ENCODE results near the gene IL23R. TPM values are rescaled to one million over a fixed set of nuclear protein-coding genes. Genes with fewer than 3 reads are reported as not detected.

The IL23R gene
- total and polyA plus RNA-seq, 2 donors (not counting 3 experiments of a cell fraction or from before 2014, with no cell fraction given), result not detected

DNA sequence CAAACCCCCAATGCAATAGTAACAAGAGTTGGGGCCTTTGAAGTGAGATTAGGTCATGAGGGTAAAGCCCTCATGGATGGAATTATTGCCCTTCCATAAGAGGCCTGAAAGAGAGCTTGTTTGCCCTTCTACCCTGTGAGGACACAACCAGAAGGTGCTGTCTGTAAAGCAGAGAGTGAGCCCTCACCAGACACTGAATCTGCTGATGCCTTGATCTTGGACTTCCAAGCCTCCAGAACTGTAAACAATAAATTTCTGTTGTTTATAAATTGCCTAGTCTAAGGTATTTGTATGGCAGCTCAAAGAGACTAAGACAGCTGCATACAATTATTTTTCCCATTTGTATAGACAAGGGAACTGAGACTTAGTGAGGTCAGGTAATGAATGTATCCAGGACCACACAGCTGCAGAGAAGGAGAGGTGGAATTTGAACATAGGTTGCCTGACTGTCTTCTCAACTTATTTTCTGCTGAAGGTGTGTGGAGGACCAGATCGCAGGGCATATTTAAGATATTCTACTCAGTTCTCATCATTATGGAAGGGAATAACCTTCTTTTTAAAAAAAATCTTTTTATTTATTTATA lies 18.7 kb downstream of the IL23R start:
- ChIA-PET POLR2A (no interaction called here), CTCF (interaction anchor here (1.0 kb wide), 1 partner anchor 29 kb away, joined by 3 read pairs; no protein-coding TSS in a partner anchor)
- Histone ChIP-seq H3K4me2 (ENCODE audit: insufficient read depth, low read length) (no peak overlapping the region), H3K9me3 (replicated peaks; ENCODE audit: control insufficient read depth, insufficient read depth, low read length) (no peaks in the 10 kb centered on the region), H2AFZ (ENCODE audit: low read depth, low read length) (no peak overlapping the region), H3K27me3 (ENCODE audit: control insufficient read depth in 2 of 2, insufficient read depth in 2 of 2, low read length in 2 of 2) (no peaks in the 10 kb centered on the region), H3K9ac (replicated peaks; ENCODE audit: extremely low read depth, insufficient read depth, low read length) (no peak overlapping the region), H3K4me1 (ENCODE audit: control insufficient read depth, extremely low read depth, insufficient read depth, low read length) (no peaks in the 10 kb centered on the region), H3K9me1 (replicated peaks; ENCODE audit: control insufficient read depth, extremely low read depth, insufficient read depth, low read length) (no peaks in the 10 kb centered on the region), H3K27ac (ENCODE audit: insufficient read depth, low read depth, low read length) (no peak overlapping the region), H3K4me3 (replicated peaks in 1 of 3; ENCODE audit: insufficient read depth in 1 of 3, low read depth in 1 of 3, low read length in 3 of 3) (no peak overlapping the region), H3K36me3 (ENCODE audit: control insufficient read depth in 2 of 2, extremely low read depth in 1 of 2, insufficient read depth in 2 of 2, low read length in 2 of 2) (no peaks in the 10 kb centered on the region), H3K79me2 (ENCODE audit: control insufficient read depth, insufficient read depth, low read length) (no peaks in the 10 kb centered on the region), H4K20me1 (replicated peaks; ENCODE audit: control insufficient read depth, extremely low read depth, insufficient read depth, low read length) (no peaks in the 10 kb centered on the region)
- no TSS peak for BruUV-seq (replicated peaks)
- DNase-seq (ENCODE audit: low read depth, low spot score), result no peak
- dilution Hi-C loops (cut with MboI; ENCODE audit: extremely low pct_ligation_motif_present, low sequenced_read_pairs), result no loop called here
- intact Hi-C loops (cut with micrococcal nuclease), result no loop called here
- TF ChIP-seq GATA2 (IDR thresholded peaks at IDR 0.05; ENCODE audit: insufficient read depth, insufficient read length, low read depth, low read length), result no peak
- TF ChIP-seq, protein P1, sequence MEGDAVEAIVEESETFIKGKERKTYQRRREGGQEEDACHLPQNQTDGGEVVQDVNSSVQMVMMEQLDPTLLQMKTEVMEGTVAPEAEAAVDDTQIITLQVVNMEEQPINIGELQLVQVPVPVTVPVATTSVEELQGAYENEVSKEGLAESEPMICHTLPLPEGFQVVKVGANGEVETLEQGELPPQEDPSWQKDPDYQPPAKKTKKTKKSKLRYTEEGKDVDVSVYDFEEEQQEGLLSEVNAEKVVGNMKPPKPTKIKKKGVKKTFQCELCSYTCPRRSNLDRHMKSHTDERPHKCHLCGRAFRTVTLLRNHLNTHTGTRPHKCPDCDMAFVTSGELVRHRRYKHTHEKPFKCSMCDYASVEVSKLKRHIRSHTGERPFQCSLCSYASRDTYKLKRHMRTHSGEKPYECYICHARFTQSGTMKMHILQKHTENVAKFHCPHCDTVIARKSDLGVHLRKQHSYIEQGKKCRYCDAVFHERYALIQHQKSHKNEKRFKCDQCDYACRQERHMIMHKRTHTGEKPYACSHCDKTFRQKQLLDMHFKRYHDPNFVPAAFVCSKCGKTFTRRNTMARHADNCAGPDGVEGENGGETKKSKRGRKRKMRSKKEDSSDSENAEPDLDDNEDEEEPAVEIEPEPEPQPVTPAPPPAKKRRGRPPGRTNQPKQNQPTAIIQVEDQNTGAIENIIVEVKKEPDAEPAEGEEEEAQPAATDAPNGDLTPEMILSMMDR (IDR thresholded peaks at IDR 0.05; ENCODE audit: extremely low read depth in 1 of 2, insufficient read depth in 1 of 2, low read depth in 1 of 2, low read length in 2 of 2), result no peak
- no peak for TF ChIP-seq POLR2A (IDR thresholded peaks at IDR 0.05; ENCODE audit: low read depth, low read length)
- no peak for TF ChIP-seq FOS (IDR thresholded peaks at IDR 0.05; ENCODE audit: borderline replicate concordance, insufficient read depth, low read length)
- no peak for TF ChIP-seq EZH2 (IDR thresholded peaks at IDR 0.05; ENCODE audit: borderline replicate concordance, low read depth, low read length, severe bottlenecking)
- no peak for TF ChIP-seq MYC (IDR thresholded peaks at IDR 0.05; ENCODE audit: low read depth, low read length)
- no peak for TF ChIP-seq JUN (IDR thresholded peaks at IDR 0.05; ENCODE audit: borderline replicate concordance, insufficient read depth, insufficient read length, low read depth)
- TF ChIP-seq POLR2AphosphoS5 (IDR thresholded peaks at IDR 0.05; ENCODE audit: insufficient read depth, low read depth, low read length), result no peak
- TF ChIP-seq, protein P2, sequence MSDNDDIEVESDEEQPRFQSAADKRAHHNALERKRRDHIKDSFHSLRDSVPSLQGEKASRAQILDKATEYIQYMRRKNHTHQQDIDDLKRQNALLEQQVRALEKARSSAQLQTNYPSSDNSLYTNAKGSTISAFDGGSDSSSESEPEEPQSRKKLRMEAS (IDR thresholded peaks at IDR 0.05; ENCODE audit: insufficient read depth, insufficient read length), result no peak
- no peak for FAIRE-seq
